Kidney epithelial cell (primary cell): ENCODE measurements around the gene XPNPEP2. TPM values are rescaled to one million over a fixed set of nuclear protein-coding genes. Genes with fewer than 3 reads are reported as not detected.

Experiments
- DNase-seq: peaks from one replicate; pipeline ENCODE4 v3.0.0-alpha.2; 2010; ENCODE audit warnings: low read depth
- H3K27me3 ChIP-seq: 2 replicates; pipeline ENCODE4 v1.6.0; 2011; ENCODE audit warnings: low read length; ENCODE audit not compliant: control insufficient read depth, insufficient read depth
- H3K36me3 ChIP-seq: 2 replicates; pipeline ENCODE4 v1.5.1; 2011; ENCODE audit warnings: low read length; ENCODE audit not compliant: control insufficient read depth, insufficient read depth
- H3K4me3 ChIP-seq: 2 replicates; pipeline ENCODE4 v1.5.1; 2011; ENCODE audit warnings: low read depth, mild to moderate bottlenecking, control low read depth, low read length
- total RNA-seq: library from RNA; depleted of rRNA; stranded (reverse); fragments of >200 nt; gene quantifications from 2 replicates; pipeline ENCODE4 v1.2.3, GENCODE V29; 2015
- TF ChIP-seq, protein P1 (sequence below): IDR thresholded peaks from 2 replicates; pipeline ENCODE4 v1.5.1; 2011; ENCODE audit warnings: mild to moderate bottlenecking, moderate library complexity, low read length, control low read depth, inconsistent platforms; ENCODE audit not compliant: insufficient read depth, poor library complexity, severe bottlenecking

The XPNPEP2 gene
- total RNA-seq, 1 donor from 2014 or later: not detected

DNA sequence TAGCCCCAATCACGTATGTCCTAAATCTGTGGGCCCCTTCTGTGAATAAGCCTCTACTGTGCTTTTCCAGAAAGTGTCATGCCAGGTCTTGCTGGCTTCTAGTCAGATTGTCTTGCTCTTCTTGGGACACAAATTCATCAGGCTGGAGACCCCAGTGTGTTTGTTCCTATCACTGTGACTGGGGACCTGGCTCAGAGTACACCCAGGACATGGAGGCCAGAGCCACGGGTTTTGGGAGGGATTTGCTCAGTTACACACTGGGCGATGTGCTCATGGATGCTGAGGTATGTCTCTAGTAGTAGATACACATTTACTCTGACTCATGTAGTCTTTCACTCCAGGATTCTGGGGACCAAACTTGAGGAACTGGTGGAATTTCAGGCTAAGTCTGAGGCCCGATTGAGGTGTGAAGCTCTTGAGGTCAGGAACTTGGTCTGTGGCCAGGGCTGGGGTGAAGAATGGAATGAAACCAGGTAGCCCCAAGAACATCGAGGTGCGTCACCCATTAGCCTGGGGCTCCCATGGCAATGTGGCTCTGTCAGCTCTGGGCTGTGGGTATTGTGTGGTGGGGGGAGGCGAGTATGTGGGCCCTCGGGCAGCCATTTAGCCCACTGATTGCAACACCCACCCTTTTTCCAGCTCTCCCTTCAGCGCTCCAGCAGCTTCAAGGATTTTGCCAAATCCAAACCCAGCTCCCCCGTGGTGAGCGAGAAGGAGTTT lies 48.7 kb downstream of the XPNPEP2 start:
- Histone ChIP-seq H3K27me3 (no peaks in the 10 kb centered on the region), H3K36me3 (no peaks in the 10 kb centered on the region), H3K4me3 (no peak overlapping the region)
- TF ChIP-seq, protein P1, sequence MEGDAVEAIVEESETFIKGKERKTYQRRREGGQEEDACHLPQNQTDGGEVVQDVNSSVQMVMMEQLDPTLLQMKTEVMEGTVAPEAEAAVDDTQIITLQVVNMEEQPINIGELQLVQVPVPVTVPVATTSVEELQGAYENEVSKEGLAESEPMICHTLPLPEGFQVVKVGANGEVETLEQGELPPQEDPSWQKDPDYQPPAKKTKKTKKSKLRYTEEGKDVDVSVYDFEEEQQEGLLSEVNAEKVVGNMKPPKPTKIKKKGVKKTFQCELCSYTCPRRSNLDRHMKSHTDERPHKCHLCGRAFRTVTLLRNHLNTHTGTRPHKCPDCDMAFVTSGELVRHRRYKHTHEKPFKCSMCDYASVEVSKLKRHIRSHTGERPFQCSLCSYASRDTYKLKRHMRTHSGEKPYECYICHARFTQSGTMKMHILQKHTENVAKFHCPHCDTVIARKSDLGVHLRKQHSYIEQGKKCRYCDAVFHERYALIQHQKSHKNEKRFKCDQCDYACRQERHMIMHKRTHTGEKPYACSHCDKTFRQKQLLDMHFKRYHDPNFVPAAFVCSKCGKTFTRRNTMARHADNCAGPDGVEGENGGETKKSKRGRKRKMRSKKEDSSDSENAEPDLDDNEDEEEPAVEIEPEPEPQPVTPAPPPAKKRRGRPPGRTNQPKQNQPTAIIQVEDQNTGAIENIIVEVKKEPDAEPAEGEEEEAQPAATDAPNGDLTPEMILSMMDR: no peak
- no peak for DNase-seq

DNA sequence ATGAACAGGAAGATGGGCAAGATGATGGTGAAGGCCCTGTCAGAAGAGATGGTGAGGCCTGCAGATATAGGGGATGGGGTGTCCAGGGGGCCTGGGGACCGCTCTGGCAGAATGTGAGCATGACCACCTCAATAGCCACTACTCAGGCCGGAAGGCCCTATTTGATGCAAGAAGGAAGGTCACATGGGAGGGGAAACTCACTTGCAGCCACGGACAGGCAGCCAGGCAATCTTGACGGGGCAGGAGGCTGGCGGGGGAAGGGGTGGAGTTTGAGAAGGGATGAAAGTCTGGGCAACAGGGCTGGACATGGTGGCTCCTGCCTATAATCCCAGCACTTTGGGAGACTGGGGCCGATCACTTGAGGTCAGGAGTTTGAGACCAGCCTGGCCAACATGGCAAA lies 49.7 kb downstream of the XPNPEP2 start:
- TF ChIP-seq, protein P1: no peak
- no peaks in the 10 kb centered on the region for H3K36me3 ChIP-seq
- DNase-seq: no peak

DNA sequence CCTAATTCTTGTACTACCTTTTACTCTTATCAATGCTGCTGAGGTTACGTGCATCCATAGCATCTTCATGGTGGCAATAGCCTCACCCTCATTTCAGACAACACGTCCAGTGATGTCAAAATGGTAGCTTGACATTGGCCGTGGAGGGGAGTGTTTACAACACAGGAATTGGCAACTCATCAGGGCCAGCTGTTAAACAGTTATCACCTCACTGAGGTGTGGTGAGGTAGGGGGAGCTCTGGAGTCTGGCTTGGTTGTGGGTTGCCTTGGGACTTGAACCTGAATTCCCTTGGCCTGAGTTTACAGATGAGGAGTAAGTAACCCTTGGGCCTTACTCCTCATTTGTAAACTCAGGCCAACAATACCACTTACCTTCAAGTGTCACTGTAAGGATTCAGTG lies 51.4 kb downstream of the XPNPEP2 start:
- Histone ChIP-seq H3K36me3 (no peaks in the 10 kb centered on the region), H3K4me3 (no peak overlapping the region), H3K27me3 (no peaks in the 10 kb centered on the region)
- TF ChIP-seq, protein P1: no peak
- DNase-seq: no peak

More for the DNA sequence above, 49.7 kb downstream of the XPNPEP2 start:
- H3K27me3 ChIP-seq: no peaks in the 10 kb centered on the region
- no peak overlapping the region for H3K4me3 ChIP-seq

- H3K4me3 ChIP-seq: no peak overlapping the region
- H3K27me3 ChIP-seq: no peaks in the 10 kb centered on the region
- TF ChIP-seq, protein P1: no peak
Observed at GRCh38 chrX:129790808-129791207, 52.0 kb downstream of the XPNPEP2 start.

GRCh38 chrX:129791336-129791735 lies 52.6 kb downstream of the XPNPEP2 start:
- Histone ChIP-seq H3K36me3 (no peaks in the 10 kb centered on the region), H3K4me3 (no peak overlapping the region), H3K27me3 (no peaks in the 10 kb centered on the region)
- TF ChIP-seq, protein P1: no peak
- DNase-seq: no peak

More at GRCh38 chrX:129790808-129791207, 52.0 kb downstream of the XPNPEP2 start:
- no peak for DNase-seq
- H3K36me3 ChIP-seq: no peaks in the 10 kb centered on the region

- TF ChIP-seq, protein P1: no peak
- Histone ChIP-seq H3K36me3 (no peaks in the 10 kb centered on the region), H3K27me3 (no peaks in the 10 kb centered on the region), H3K4me3 (no peak overlapping the region)
- DNase-seq: no peak
Observed at GRCh38 chrX:129791961-129792570, 53.3 kb downstream of the XPNPEP2 start.
